Measurements from ENCODE around the gene LRMDA.
"Not testable (repeated sequence)": the region's sequence is repeated elsewhere in the genome, so short reads cannot be mapped to it uniquely, and the experiment has no call there.

Gene LRMDA

GRCh38 chr10:76581506-76582256 lies 1150.3 kb downstream of the LRMDA start:
- DNase-seq (ENCODE audit: low read depth, low spot score): no peak

GRCh38 chr10:76582531-76582930 lies 1151.1 kb downstream of the LRMDA start:
- DNase-seq (ENCODE audit: low read depth, low spot score): no peak

DNA sequence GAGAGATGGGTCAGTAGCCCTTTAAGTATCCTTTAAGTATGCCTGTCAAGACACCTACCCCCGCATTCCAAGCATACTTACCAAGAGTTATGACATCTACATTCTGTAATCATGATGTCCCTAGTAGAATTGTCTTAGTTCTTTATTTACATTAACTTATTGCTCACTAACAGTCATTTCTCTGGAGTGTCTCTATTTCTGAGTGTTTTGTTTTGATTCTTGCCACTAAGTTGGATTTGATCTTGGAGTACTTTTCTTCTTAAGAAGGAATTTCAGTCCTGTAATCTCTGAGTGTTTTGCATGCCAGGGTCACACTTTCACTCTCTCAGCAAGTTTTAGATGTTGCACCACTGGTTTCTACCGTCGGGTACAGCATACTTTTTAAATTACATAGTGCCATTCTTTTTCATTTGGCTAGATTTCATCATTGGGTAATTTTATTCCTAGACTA lies 1152.3 kb downstream of the LRMDA start:
- DNase-seq (ENCODE audit: low read depth, low spot score): no peak

DNA sequence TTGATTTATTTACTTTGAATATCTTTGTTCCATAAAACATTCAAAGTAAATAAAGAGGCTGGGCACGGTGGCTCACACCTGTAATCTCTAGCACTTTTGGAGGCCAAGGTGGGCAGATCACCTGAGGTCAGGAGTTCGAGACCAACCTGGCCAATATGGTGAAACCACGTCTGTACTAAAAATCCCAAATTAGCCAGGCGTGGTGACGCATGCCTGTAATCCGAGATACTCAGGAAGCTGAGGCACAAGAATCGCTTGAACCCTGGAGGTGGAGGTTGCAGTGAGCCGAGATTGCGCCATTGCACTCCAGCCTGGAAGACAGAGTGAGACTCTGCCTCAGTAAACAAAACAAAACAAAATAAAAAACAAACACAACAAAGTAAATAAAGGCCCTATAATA lies 1153.0 kb downstream of the LRMDA start:
- not testable (repeated sequence) for DNase-seq (ENCODE audit: low read depth, low spot score)

All from brain pericyte (primary cell).